ENCODE results near the gene MEI1.
"Not testable (repeated sequence)": the region's sequence is repeated elsewhere in the genome, so short reads cannot be mapped to it uniquely, and the experiment has no call there.

The MEI1 gene

DNA sequence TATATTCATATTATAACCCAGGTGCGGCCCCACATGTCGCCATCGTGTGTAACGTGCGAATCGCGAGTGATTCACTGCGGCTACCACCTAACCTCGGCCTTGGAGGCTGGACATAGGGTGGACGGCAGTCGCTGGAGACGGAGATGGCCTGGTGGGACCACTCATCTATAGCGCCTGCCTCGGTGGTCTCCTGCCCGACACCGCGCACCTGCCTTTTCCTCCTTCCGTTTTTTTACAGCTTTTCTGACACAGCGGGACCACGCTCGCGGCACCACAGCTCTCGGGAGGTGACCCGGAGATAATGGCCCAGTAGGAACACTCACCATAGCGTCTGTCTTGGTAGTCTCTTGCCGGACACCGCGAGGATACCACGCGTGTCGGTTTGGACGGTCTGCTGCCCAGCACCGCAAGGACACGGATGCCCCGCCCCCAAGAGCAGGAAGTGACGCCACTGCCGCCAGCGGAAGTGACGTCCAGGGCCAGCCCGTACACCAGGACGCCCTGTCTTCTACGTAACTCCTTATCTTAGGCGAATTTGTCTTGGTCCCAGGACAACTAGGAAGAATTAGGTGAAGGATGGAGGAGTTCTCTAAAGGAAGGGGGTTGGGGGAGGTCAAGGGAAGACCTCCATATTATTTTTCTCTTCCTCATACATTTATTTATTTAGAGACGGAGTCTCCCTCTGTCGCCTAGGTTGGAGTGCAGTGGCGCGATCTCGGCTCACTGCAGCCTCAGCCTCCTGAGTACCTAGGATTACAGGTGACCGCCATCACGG is 17.1 kb upstream of the MEI1 start:
- H3K9me3 ChIP-seq (ENCODE audit: insufficient read depth, low read length) = no peaks in the 10 kb centered on the region
- H3K27me3 ChIP-seq (ENCODE audit: insufficient read depth, insufficient read length) = no peaks in the 10 kb centered on the region
- no peaks in the 10 kb centered on the region for H3K4me1 ChIP-seq (ENCODE audit: insufficient read depth, insufficient read length)
- TF ChIP-seq ZNF274 (IDR thresholded peaks at IDR 0.05; ENCODE audit: low read depth, low read length) = no peak
- TF ChIP-seq YY1 (IDR thresholded peaks at IDR 0.05; ENCODE audit: insufficient read depth, insufficient read length) = no peak
- no peak for TF ChIP-seq SUZ12 (IDR thresholded peaks at IDR 0.05; ENCODE audit: extremely low read depth, insufficient read depth, insufficient read length)
- H3K36me3 ChIP-seq (ENCODE audit: insufficient read depth, insufficient read length, low read length) = peaks cover 44% of the 10 kb centered on the region
- H3K4me3 ChIP-seq (ENCODE audit: insufficient read length, low read depth) = peak overlapping the region; percentile 64
- H3K9ac ChIP-seq (ENCODE audit: insufficient read length, low read depth) = peak overlapping the region; percentile 74
- no peak for DNase-seq (ENCODE audit: low read depth, low spot score)

DNA sequence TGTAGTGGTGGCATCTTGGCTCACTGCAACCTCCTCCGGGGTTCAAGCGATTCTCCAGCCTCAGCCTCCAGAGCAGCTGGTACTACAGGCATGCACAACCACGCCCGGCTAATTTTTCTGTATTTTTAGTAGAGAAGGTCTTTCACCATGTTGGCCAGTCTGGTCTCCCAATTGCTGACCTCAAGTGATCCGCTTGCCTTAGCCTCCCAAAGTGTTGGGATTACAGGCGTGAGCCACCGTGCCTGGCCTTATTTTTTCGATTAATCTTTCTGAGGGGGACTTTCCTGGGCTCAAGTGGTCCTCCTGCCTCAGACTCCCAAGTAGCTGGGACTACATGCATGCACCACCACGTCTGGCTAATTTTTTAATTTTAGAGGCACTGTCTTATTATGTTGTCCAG is 16.3 kb upstream of the MEI1 start:
- Histone ChIP-seq H3K4me3 (ENCODE audit: insufficient read length, low read depth) (no peak overlapping the region), H3K4me1 (ENCODE audit: insufficient read depth, insufficient read length) (no peaks in the 10 kb centered on the region), H3K9me3 (ENCODE audit: insufficient read depth, low read length) (no peaks in the 10 kb centered on the region), H3K27me3 (ENCODE audit: insufficient read depth, insufficient read length) (no peaks in the 10 kb centered on the region), H3K36me3 (ENCODE audit: insufficient read depth, insufficient read length, low read length) (peaks cover 39% of the 10 kb centered on the region), H3K9ac (ENCODE audit: insufficient read length, low read depth) (no peak overlapping the region)
- DNase-seq (ENCODE audit: low read depth, low spot score) = no peak
- TF ChIP-seq ZNF274 (IDR thresholded peaks at IDR 0.05; ENCODE audit: low read depth, low read length) (no peak), YY1 (IDR thresholded peaks at IDR 0.05; ENCODE audit: insufficient read depth, insufficient read length) (no peak), SUZ12 (IDR thresholded peaks at IDR 0.05; ENCODE audit: extremely low read depth, insufficient read depth, insufficient read length) (no peak)

- no peak for TF ChIP-seq SUZ12 (IDR thresholded peaks at IDR 0.05; ENCODE audit: extremely low read depth, insufficient read depth, insufficient read length)
- no peak for DNase-seq (ENCODE audit: low read depth, low spot score)
- H3K27me3 ChIP-seq (ENCODE audit: insufficient read depth, insufficient read length) = no peaks in the 10 kb centered on the region
- H3K9ac ChIP-seq (ENCODE audit: insufficient read length, low read depth) = no peak overlapping the region
- no peaks in the 10 kb centered on the region for H3K4me1 ChIP-seq (ENCODE audit: insufficient read depth, insufficient read length)
- H3K9me3 ChIP-seq (ENCODE audit: insufficient read depth, low read length) = no peaks in the 10 kb centered on the region
- H3K4me3 ChIP-seq (ENCODE audit: insufficient read length, low read depth) = no peak overlapping the region
- peaks cover 33% of the 10 kb centered on the region for H3K36me3 ChIP-seq (ENCODE audit: insufficient read depth, insufficient read length, low read length)
Observed at GRCh38 chr22:41683616-41684015, 15.7 kb upstream of the MEI1 start.

DNA sequence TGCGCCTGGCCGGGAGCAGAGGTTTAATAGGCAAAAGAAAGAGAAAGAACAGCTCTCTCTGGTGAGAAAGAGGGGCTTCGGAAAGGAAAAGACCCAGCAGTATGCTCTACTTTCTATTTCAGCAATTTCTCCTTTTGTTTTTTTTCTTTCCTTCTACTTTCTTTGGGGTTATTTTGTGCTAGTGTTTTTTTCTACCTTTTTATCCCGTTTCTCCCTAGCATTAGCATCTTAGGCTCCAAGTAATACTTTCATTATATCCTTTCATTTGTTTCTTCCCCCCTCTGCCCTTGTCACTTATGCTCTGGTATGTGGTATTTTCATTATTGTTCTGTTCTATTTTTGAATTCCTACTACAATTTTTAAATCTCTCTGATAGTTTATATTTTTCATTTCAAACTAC is 15.1 kb upstream of the MEI1 start:
- Histone ChIP-seq H3K4me3 (ENCODE audit: insufficient read length, low read depth) (no peak overlapping the region), H3K36me3 (ENCODE audit: insufficient read depth, insufficient read length, low read length) (peaks cover 27% of the 10 kb centered on the region), H3K4me1 (ENCODE audit: insufficient read depth, insufficient read length) (no peaks in the 10 kb centered on the region), H3K27me3 (ENCODE audit: insufficient read depth, insufficient read length) (no peaks in the 10 kb centered on the region), H3K9me3 (ENCODE audit: insufficient read depth, low read length) (no peaks in the 10 kb centered on the region), H3K9ac (ENCODE audit: insufficient read length, low read depth) (no peak overlapping the region)
- no peak for TF ChIP-seq SUZ12 (IDR thresholded peaks at IDR 0.05; ENCODE audit: extremely low read depth, insufficient read depth, insufficient read length)
- TF ChIP-seq ZNF274 (IDR thresholded peaks at IDR 0.05; ENCODE audit: low read depth, low read length) = no peak
- TF ChIP-seq YY1 (IDR thresholded peaks at IDR 0.05; ENCODE audit: insufficient read depth, insufficient read length) = no peak
- no peak for DNase-seq (ENCODE audit: low read depth, low spot score)

DNA sequence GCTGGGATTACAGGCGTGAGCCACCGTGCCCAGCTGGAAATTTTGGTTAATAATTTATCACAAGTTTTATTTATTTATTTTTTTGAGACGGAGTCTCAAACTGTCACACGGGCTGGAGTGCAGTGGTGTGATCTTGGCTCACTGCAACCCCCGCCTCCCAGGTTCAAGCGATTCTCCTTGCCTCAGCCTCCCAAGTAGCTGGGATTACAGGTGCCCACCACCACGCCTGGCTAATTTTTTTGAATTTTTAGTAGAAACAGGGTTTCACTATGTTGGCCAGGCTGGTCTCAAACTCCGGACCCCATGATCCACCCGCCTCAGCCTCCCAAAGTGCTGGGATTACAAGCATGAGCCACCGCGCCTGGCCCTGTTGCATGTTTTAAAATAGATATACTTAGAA is 12.4 kb upstream of the MEI1 start:
- not testable (repeated sequence) for H3K9ac ChIP-seq (ENCODE audit: insufficient read length, low read depth)

DNA sequence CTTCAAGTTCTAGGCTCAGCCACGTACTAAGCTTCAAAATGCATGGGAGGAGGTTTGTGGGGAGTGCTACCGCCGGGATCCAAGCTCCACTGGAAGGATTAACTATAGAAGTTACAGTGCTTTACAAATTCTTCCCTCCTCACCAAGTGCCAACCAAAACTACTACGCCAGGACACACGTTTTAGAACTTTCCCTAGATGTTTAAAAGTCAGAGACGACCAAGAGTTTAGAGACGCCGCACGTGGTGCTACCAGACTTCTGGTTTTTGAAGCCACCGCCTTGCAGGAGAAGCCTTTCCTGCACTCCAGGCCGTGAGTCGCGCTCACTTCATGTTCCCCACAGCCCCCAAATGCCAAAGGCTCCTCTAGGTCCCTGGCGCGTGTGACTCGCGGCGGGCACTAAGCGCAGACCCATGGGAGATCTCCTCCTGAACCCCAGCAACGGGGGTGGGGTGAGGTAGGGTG is 11.4 kb upstream of the MEI1 start:
- Histone ChIP-seq H3K9ac (ENCODE audit: insufficient read length, low read depth) (peak overlapping the region; percentile 90), H3K36me3 (ENCODE audit: insufficient read depth, insufficient read length, low read length) (peaks cover 8% of the 10 kb centered on the region), H3K27me3 (ENCODE audit: insufficient read depth, insufficient read length) (no peaks in the 10 kb centered on the region), H3K4me3 (ENCODE audit: insufficient read length, low read depth) (peak overlapping the region; percentile 88), H3K9me3 (ENCODE audit: insufficient read depth, low read length) (no peaks in the 10 kb centered on the region), H3K4me1 (ENCODE audit: insufficient read depth, insufficient read length) (no peaks in the 10 kb centered on the region)
- no peak for DNase-seq (ENCODE audit: low read depth, low spot score)
- TF ChIP-seq YY1 (IDR thresholded peaks at IDR 0.05; ENCODE audit: insufficient read depth, insufficient read length) (no peak), SUZ12 (IDR thresholded peaks at IDR 0.05; ENCODE audit: extremely low read depth, insufficient read depth, insufficient read length) (no peak), ZNF274 (IDR thresholded peaks at IDR 0.05; ENCODE audit: low read depth, low read length) (no peak)

More for the DNA sequence above, 12.4 kb upstream of the MEI1 start:
- not testable (repeated sequence) for H3K4me3 ChIP-seq (ENCODE audit: insufficient read length, low read depth); H3K9me3 ChIP-seq (ENCODE audit: insufficient read depth, low read length); H3K27me3 ChIP-seq (ENCODE audit: insufficient read depth, insufficient read length); H3K4me1 ChIP-seq (ENCODE audit: insufficient read depth, insufficient read length); DNase-seq (ENCODE audit: low read depth, low spot score)
- H3K36me3 ChIP-seq (ENCODE audit: insufficient read depth, insufficient read length, low read length) = peaks cover 14% of the 10 kb centered on the region

- Histone ChIP-seq H3K4me1 (ENCODE audit: insufficient read depth, insufficient read length) (no peaks in the 10 kb centered on the region), H3K36me3 (ENCODE audit: insufficient read depth, insufficient read length, low read length) (peaks cover 12% of the 10 kb centered on the region), H3K4me3 (ENCODE audit: insufficient read length, low read depth) (peak within 1 kb of the TSS; percentile 88), H3K27me3 (ENCODE audit: insufficient read depth, insufficient read length) (no peaks in the 10 kb centered on the region), H3K9ac (ENCODE audit: insufficient read length, low read depth) (peak within 1 kb of the TSS; percentile 90), H3K9me3 (ENCODE audit: insufficient read depth, low read length) (no peaks in the 10 kb centered on the region)
- DNase-seq (ENCODE audit: low read depth, low spot score) = peak; percentile 66
- TF ChIP-seq ZNF274 (IDR thresholded peaks at IDR 0.05; ENCODE audit: low read depth, low read length) (no peak), YY1 (IDR thresholded peaks at IDR 0.05; ENCODE audit: insufficient read depth, insufficient read length) (no peak), SUZ12 (IDR thresholded peaks at IDR 0.05; ENCODE audit: extremely low read depth, insufficient read depth, insufficient read length) (no peak)
Observed at GRCh38 chr22:41688365-41689211, 10.7 kb upstream of the MEI1 start, which contains the start of gene SNU13. Gene SNU13 (minus strand): TSS chr22:41688867. CDS start chr22:41688796, 71 bp downstream.
